Measurements from ENCODE around the gene SPINK5. TPM values are rescaled to one million over a fixed set of nuclear protein-coding genes. Genes with fewer than 3 reads are reported as not detected.
A peak's percentile ranks its signal among the peaks of the same experiment; 100 is the strongest.

SPINK5 gene
- total RNA-seq, 1 donor, result not detected

DNA sequence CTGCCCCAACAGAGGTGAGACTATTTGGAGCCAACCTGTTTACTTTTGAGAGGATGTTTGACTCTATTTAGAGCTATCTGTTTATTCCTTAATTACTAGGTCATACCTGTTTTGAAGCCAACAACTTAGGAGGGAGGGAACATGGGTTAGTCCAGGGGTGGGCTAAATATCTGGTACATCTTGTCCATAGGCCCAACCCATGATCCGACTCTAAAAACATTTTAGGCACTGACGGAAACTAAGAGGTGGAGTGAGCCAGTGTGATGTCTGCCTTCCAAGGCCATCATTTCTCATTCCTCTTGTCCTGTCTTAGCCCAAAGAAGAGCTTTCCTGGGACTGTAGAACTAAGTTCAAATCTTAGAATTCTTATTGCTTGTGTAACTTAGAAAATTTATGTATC lies 8.4 kb downstream of the SPINK5 start:
- TF ChIP-seq, protein P1, sequence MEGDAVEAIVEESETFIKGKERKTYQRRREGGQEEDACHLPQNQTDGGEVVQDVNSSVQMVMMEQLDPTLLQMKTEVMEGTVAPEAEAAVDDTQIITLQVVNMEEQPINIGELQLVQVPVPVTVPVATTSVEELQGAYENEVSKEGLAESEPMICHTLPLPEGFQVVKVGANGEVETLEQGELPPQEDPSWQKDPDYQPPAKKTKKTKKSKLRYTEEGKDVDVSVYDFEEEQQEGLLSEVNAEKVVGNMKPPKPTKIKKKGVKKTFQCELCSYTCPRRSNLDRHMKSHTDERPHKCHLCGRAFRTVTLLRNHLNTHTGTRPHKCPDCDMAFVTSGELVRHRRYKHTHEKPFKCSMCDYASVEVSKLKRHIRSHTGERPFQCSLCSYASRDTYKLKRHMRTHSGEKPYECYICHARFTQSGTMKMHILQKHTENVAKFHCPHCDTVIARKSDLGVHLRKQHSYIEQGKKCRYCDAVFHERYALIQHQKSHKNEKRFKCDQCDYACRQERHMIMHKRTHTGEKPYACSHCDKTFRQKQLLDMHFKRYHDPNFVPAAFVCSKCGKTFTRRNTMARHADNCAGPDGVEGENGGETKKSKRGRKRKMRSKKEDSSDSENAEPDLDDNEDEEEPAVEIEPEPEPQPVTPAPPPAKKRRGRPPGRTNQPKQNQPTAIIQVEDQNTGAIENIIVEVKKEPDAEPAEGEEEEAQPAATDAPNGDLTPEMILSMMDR (IDR thresholded peaks at IDR 0.05; ENCODE audit: insufficient read depth, low read length), result no peak
- H3K4me3 ChIP-seq (ENCODE audit: low read depth, low read length), result no peak overlapping the region
- DNase-seq (ENCODE audit: low read depth), result no peak

DNA sequence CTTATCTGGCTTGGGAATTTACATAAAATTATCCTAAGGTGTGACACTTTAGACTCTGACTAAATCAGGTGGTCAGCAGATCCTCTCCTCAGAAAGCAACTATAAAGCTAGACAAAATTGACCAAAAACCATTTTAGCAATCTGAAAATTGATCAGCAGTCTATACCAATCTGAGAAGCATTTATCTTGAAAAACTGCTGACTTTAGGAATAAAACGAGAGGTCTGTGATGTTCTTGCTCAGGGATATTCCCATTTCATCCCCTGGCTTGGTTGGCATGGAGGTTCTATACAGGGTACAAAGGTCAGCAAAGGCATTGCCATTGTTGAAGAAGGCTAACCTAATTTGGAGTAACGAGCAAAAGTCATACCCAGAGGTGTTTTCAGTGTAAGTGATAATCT lies 11.7 kb downstream of the SPINK5 start:
- H3K4me3 ChIP-seq (ENCODE audit: low read depth, low read length), result no peak overlapping the region
- no peak for DNase-seq (ENCODE audit: low read depth)
- TF ChIP-seq, protein P1 (IDR thresholded peaks at IDR 0.05; ENCODE audit: insufficient read depth, low read length), result no peak

DNA sequence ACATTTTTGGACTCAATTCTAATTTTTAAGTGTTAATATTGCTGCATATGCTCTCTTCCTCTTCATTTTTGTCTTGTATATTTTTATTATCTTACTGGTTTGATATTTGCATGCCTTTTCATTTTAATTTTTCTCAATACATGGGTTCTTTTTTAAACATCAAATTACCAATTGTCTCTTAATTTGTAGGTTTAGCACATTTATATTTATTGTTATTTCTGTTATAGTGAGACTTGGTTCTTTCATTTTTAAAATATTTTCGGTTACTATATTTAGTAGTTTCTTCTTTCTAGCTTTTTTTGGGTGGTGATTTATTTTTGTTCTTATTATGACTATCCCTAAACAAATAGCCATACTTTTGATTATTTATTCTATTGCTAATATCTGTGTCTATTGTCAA lies 19.4 kb downstream of the SPINK5 start:
- no peak overlapping the region for H3K4me3 ChIP-seq (ENCODE audit: low read depth, low read length)
- TF ChIP-seq, protein P1 (IDR thresholded peaks at IDR 0.05; ENCODE audit: insufficient read depth, low read length), result no peak
- no peak for DNase-seq (ENCODE audit: low read depth)

DNA sequence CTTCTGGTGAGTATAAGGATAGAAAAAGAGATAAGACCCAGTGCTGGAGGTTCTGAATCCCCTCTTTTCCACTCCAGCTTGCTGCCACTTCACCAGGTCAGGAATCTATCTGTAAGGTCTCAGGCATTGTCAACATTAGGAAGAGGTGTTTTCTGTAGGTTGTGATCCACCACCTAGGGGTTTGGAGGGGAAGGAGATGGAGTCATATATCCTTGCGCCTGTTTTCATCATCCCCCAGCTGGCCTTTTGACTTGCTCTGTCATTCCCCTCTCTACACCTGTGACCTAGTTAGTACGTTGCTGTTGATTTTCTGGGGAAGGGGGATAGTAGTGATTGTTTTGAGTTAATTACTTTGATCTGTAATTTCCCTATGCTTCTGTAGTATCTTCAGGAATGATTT lies 20.5 kb downstream of the SPINK5 start:
- TF ChIP-seq, protein P1 (IDR thresholded peaks at IDR 0.05; ENCODE audit: insufficient read depth, low read length), result no peak
- DNase-seq (ENCODE audit: low read depth), result no peak
- H3K4me3 ChIP-seq (ENCODE audit: low read depth, low read length), result no peak overlapping the region

DNA sequence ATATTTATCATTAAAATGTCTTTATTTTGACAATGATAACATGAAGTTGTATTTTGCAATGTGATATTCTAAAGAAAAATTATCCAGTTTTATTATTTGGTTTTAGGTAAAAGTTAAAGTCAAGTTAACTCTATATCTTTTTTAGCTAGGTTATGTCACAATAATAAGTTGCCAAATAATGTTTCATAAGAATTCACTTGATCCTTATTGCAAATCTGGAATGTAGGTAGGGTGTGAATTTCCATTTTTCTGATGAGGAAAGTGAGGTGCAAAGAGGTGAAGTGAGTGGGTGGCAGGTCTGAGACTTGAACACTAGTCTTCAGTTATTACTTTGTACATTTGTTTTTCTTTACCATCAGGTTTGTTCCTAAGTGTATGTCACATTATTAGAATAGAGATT lies 21.5 kb downstream of the SPINK5 start:
- H3K4me3 ChIP-seq (ENCODE audit: low read depth, low read length), result no peak overlapping the region
- TF ChIP-seq, protein P1 (IDR thresholded peaks at IDR 0.05; ENCODE audit: insufficient read depth, low read length), result no peak
- DNase-seq (ENCODE audit: low read depth), result no peak

DNA sequence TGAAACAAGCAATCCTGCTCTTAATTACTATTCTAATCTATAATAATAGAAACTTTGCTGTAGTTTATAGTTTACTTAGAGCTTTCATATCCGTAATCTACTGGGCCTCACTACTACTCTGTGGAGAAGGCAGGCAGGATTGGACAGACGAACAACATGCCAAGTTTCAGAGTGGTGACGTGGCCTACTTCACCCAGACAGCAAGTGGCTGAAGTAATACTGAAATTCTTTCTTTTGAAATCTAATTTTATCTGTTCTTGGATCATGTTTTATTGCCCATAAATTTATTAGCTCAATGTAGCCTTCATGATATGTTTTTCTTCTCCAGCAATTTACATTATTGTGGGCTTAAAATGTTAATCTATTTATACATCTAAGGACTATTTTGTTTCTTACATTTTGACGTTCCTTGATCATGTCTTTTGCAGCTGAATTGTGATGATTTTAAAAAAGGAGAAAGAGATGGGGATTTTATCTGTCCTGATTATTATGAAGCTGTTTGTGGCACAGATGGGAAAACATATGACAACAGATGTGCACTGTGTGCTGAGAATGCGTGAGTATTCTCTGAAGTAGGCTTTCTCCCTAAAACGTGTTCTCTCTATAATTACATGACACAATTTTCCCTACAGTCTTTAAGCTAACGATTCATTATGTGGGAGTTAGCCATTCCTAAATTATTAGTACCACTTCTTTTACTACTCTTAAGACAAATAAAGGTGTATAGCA lies 22.4 kb downstream of the SPINK5 start:
- H3K4me3 ChIP-seq (ENCODE audit: low read depth, low read length), result no peak overlapping the region
- peak; percentile 21 for DNase-seq (ENCODE audit: low read depth)
- TF ChIP-seq, protein P1 (IDR thresholded peaks at IDR 0.05; ENCODE audit: insufficient read depth, low read length), result no peak

Measured in fibroblast of the aortic adventitia (primary cell).